NK-92 (cell line): Measurements from ENCODE around the gene TMEM63B.
"Not testable (repeated sequence)": the region's sequence is repeated elsewhere in the genome, so short reads cannot be mapped to it uniquely, and the experiment has no call there.

Experiments
- DNase-seq: peaks from one replicate; lab custom pipeline; 2025; ENCODE audit not compliant: unreplicated experiment; lab: John Stamatoyannopoulos, UW

TMEM63B gene

DNA sequence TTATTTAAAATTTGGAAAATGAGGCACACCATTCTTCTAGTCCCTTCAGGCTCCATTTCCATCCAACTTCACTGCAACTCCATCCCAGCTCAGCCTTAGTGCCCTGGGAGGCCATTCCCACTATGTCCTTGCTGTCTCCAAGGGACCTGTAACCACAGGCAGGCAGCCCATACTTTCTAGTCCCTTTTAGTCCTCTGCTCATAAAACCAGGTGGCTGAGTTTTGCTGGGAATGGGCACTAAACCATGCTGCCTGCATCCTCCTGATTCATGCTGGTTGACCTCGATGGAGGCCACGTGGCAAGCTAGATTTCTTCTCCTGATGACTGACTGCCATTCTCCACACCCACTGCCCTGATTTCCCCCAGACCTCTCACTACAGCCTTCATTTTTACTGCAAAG is 61.9 kb downstream of the TMEM63B start:
- no peak for DNase-seq

DNA sequence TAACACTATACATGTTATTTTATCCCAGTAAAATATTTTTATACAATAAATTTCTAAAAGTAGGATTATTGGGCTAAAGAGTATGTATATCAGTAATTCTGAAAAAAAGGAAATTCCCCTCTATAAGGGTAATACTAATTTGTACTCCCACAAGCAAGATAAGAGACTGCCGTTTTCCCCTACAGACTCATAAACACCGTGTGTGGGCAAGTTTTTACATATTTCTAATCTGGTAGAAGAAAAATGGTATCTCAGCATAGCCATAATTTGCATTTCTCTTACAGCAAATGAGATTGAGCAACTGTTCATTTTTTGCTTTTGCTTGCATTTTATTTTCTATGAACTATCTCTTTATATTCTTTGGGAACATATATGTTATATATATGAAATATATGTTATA is 63.4 kb downstream of the TMEM63B start:
- no peak for DNase-seq

DNA sequence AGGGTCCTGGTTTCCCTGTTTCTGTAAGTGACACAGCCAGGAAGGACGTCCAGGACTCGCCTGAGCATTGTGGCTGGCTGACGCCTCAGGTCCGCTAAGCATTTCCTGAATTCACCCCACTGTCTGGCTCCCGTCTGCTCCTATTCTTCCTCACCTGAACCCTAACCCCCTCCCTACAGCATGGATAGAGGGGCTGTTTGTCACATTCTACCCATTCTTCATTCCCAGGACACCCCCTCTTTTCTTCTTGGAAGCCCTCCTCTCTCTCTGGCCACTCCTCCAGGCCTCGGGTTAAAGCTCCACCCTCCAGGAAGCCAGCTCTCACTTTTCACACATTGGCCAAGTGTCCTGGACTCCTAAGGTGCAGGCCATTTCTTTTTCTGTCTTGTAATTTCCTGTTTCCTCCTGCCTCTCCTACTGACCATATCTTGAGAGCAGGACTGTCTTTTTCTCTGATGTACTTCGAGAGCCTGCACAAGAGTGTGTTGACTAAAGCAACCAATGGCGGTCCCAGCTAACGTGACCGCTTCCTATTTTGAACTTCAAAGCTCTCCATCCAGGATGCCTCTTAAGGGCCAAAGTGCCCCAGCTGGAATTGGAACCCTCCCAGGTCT is 65.2 kb downstream of the TMEM63B start:
- DNase-seq: no peak

DNA sequence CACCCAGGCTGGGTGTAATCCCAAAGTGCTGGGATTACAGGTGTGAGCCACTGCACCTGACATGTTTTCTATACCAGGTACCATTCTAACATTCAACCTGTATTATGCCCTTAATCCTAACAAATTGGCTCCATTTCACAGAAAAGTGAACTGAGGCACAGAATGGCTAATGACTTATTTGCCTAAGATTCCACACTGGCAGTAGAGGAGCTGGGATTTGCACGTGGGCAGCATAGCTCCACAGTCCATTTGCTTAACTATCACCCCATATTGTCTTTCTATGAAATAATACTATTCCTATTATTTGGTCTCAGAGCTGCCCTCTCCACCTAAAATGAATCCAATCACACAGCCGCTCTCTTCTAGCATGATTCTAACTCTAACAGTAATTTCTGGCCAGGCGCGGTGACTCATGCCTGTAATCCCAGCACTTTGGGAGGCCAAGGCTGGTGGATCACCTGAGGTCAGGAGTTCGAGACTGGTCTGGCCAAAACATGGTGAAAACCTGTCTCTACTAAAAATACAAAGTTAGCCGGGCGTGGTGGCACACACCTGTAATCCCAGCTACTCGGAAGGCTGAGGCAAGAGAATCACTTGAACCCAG is 66.1 kb downstream of the TMEM63B start:
- DNase-seq: no peak

DNA sequence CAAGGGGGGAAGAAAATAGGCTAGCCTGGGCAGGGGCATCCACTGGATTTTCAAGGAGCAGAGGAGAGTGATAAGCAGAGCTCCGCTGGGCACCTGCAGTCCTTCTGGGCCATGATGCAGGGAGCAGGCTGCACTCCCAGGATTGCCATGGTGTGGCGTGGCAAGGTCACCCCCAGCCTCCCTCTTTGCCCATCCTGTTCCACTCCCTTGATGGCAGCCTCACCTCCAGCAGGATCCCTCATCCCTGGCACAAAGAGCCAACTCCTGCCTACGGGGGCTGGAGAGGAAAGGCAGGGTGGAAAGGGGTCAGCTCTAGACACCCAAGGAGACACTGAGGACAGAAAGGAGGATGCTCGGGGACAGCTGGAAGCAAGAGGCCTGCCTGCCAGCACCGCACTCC is 67.0 kb downstream of the TMEM63B start:
- no peak for DNase-seq

DNA sequence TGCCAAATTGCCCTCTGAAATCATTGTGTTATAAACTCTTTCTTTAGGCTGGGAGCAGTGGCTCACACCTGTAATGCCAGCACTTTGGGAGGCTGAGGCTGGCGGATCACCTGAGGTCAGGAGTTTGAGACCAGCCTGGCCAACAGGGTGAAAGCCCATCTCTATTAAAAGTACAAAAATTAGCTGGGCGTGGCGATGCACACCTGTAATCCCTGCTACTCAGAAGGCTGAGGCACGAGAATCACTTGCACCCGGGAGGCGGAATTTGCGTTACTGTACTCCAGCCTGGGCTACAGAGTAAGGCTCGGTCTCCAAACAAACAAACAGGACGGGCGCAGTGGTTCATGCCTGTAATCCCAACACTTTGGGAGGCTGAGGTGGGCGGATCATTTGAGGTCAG is 69.0 kb downstream of the TMEM63B start:
- DNase-seq: not testable (repeated sequence)

DNA sequence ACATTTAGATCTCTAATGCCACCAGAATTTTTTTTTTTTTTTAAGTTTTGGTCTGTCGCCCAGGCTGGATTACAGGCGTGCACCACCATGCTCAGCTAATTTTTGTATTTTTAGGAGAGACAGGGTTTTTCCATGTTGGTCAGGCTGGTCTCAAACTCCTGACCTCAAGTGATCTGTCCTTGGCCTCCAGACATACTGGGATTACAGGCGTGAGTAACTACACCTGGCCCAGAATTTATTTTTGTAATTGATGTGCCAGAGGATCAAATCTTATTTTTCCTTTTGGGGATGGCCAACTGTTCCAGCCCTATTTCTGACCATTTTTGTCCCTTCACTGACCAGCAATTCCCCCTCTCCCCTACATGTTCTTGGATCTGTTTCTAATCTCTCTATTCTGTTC is 71.3 kb downstream of the TMEM63B start:
- DNase-seq: no peak

DNA sequence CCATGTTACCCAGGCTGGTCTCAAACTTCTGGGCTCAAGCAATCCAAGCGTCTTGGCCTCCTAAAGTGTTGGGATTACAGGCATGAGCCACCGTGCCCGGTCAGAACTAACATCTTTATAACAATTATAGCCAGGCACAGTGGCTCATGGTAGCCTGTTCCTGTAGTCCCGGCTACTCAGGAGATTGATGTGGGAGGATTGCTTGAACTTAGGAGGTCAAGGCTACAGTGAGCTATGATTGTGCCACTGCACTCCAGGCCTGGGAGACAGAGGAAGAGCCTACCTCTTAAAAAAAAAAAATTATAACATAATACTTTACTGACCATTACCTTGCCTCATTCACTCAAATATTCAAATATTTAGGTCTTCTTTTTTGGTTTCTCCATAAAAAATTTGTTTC is 72.5 kb downstream of the TMEM63B start:
- DNase-seq: no peak

DNA sequence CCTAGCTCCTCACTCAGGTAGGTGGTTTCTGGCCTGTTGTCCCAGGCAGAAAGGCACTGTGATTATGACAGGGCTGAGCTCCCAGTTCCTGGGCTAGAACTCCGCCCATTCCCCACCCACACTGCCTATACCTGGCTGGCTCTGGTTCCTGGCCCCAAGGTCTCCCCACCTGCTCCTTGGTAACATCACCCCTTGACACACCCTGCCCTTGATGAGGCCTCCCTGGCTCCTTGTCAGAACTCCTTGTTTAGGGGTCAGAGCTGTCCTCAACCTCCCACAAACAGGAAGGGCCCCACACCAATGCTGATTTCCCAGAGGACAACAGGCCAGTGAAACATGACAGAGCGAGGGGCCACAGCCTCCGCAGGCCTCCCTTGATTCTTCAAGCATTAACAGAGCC is 73.8 kb downstream of the TMEM63B start:
- no peak for DNase-seq

DNA sequence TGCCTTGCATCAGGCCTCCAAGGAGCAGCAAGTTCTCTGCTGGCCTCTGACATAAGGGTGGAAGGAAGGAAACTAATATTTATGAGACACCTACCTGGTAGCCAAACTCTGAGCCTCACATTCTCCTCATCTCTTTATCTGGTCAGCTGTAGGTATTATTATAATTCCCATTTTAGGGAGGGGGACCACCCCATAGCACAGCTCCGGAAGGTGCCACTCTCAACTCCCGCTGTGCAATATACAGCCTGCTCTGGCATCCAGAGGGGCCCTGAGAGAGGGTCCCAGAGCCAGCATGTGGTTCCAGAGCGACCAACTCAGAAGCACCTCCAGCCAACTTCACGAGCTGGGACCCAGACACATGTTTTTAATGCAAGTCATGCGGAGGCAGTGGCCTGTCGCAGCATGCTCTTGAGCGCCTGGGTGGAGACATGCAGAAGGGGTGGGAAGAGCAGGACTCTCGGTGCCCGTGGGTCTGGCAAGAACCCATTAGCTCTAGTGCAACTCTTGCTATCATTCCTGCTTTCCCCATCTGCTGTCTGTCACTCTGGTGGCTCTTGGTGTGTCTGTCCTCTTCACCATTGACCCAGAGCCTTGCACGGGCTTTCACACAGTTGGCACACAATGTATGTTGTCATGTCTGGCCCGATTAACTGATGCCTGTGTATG is 74.4 kb downstream of the TMEM63B start:
- DNase-seq: no peak

DNA sequence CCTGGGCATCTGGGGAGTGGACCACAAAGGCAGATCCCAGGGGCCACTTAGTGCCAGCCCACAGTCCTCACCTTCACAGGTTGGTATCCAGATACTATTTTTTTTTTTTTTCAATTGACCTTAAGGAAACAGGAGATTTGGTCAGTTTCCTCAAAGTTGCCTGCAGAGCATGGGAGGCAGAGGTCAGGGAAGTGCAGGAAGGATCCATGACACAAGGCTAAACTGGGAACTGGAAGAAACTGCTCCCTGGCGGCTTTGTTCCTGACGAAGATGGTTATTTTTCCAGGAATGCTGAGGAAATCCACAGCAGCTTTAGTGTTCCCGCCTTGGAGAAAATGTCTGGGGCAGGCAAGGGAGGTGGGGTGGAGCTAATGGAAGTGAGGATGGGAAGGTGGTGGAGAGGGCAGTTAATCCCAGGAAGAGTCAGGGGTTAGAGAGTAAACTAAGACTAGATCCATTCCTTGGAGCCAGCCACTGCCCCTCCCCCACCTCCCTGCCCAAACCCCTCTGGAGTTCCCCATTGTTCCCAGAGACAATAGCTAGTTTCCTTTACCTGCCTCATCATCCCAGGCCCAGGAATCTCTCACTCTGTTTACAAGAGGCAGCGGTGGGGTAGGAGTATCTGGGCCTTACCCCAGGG is 75.1 kb downstream of the TMEM63B start:
- DNase-seq: no peak

DNA sequence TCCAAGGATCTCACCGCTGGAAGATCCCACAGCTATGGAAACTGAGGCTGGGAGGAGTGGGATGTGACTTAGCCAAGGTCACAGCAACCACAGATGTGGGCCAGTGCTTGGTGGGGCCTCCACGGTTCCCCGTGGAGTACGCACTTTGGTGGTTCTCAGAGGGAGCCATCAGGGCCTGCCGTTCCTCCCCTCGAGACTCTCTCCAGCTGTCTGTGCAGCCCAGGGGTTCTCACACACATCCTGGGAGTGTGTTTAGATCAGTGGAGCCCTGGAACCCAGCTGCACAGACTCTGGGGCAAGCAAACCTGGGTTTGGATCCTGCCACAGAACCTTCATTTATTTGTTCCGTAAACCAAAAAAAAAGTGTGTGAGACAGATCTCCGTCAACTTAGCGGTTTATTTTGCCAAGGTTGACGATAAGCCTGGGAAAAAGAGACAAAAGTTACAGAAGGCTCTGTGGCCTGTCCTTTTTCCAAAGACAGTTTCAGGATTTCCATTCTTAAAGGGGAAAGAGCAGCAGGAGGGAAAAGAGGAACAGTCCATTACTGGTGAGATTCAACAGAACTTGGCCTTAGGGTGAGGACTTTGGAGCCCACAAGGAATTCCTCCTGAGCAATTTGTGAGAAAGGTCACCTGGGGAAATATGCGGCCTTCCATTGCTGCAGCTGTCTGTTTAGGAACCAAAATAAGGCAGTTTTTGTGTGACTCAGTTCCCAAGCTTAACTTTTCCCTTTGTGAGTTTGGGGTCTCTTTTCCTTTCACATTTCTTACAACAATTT is 75.8 kb downstream of the TMEM63B start:
- DNase-seq: no peak

DNA sequence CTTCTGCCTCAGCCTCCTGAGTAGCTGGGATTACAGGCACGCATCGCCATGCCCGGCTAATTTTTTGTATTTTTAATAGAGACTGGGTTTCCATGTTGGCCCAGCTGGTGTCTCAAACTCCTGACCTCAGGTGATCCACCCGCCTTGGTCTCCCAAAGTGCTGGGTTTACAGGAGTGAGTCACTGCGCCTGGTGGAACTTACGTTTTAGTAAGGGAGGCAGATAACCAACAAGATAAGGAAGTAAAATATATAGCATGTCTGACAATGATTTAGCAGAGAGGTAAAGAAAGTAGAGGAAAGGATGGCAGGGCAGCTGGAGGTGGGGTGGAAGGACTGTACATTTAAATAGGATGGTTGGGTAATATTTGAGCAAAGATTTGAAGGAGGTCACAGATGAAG is 76.6 kb downstream of the TMEM63B start:
- no peak for DNase-seq
